A673 (cell line): ENCODE results near the gene MAMDC4.

Source experiments
- EZH2 ChIP-seq: fragments of 200-600 bp; sonication (generic); IDR thresholded peaks from 2 replicates; pipeline ENCODE4 v1.6.1; 2017; ENCODE audit warnings: borderline replicate concordance, low read depth, mild to moderate bottlenecking, mixed read lengths, antibody characterized with exemption, low read length; ENCODE audit not compliant: poor library complexity, severe bottlenecking
- TF ChIP-seq, protein P1 (sequence below): fragments of 300-800, 200-600 bp; sonication (generic); conservative IDR thresholded peaks from 2 replicates; pipeline ENCODE4 v1.5.1; 2017; ENCODE audit warnings: low read depth, mild to moderate bottlenecking, antibody characterized with exemption, low read length, moderate library complexity, mixed read lengths

DNA sequence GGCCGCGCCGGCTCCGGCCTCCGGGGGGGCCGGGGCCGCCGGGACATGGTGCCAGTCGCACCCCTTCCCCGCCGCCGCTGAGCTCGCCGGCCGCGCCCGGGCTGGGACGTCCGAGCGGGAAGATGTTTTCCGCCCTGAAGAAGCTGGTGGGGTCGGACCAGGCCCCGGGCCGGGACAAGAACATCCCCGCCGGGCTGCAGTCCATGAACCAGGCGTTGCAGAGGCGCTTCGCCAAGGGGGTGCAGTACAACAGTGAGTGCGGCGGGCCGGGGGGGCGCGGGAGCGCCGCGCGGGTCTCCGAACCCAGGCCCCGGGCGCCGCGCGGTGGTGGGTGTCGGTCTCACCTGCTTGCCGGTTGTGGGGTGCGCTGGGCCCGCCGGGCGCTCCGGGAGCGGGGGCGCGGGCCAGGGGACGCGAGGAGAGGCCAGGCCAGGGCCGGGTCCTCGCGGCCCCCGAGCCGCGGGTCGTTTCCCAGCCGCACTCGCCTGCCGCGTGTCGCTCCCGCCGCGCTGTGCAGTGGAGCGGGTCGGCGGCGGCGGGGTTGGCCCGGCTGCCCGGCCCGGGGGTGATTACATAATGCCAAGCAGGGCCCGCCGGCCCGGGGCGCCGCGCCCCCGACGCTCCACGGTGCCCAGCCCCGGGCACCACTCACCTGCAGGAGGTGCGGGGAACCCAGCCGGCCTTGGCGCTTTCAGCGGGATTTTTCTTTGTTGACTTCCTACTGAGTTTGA lies 43.9 kb upstream of the MAMDC4 start:
- TF ChIP-seq, protein P1, sequence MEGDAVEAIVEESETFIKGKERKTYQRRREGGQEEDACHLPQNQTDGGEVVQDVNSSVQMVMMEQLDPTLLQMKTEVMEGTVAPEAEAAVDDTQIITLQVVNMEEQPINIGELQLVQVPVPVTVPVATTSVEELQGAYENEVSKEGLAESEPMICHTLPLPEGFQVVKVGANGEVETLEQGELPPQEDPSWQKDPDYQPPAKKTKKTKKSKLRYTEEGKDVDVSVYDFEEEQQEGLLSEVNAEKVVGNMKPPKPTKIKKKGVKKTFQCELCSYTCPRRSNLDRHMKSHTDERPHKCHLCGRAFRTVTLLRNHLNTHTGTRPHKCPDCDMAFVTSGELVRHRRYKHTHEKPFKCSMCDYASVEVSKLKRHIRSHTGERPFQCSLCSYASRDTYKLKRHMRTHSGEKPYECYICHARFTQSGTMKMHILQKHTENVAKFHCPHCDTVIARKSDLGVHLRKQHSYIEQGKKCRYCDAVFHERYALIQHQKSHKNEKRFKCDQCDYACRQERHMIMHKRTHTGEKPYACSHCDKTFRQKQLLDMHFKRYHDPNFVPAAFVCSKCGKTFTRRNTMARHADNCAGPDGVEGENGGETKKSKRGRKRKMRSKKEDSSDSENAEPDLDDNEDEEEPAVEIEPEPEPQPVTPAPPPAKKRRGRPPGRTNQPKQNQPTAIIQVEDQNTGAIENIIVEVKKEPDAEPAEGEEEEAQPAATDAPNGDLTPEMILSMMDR, result no peak
- TF ChIP-seq EZH2, result no peak
